Measurements from ENCODE around the gene RHBDD3.
"Not testable (repeated sequence)": the region's sequence is repeated elsewhere in the genome, so short reads cannot be mapped to it uniquely, and the experiment has no call there.

RHBDD3 gene

DNA sequence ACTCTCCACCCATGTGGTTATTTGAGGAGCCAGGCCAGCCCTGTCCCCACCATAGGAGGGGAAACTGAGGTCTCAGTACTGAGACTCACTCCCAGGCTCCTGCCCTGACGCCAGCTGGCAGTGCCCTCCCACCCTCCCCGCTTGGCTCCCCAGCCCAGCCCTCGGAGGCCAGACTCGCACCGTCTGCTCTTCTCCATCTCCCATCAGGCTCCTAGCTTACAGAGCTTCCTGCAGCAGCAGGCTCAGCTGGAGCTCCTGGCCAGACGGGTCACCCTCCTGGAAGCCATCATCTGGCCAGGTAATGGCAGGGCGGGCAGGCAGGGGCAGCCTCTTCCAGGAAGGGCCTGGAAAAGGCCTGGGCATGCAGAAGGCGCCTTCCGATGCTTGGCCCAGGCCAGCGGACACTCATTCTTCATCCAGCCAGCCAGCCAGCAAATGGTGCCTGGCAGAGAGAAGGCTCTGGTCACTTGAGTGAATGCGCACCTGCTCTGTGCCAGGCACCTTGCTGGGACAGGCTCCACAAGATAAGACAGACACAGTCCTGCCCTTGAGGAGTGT is 12.6 kb downstream of the RHBDD3 start:
- DNase-seq (ENCODE audit: low read depth): no peak
- no peak overlapping the region for H3K4me3 ChIP-seq (ENCODE audit: low read depth, low read length)

DNA sequence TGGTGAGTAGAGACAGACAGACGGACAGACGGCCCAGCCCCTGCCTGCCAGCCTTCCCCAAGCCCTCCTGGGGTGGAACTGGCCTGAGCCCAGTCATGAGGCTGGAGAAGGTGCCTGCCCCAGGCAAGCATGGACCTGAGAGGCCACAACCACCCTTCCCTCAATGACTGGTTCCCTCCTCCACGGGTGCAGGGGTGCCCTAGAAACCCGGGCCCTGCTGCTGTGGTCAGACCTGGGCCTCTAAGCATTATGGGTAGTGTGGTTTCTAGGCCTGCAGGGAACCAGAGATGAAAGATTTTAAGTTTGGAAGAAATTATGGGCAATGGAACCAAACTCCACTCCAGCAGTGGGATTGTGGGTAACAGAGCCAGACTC is 13.5 kb downstream of the RHBDD3 start:
- H3K4me3 ChIP-seq (ENCODE audit: low read depth, low read length): no peak overlapping the region
- DNase-seq (ENCODE audit: low read depth): no peak

DNA sequence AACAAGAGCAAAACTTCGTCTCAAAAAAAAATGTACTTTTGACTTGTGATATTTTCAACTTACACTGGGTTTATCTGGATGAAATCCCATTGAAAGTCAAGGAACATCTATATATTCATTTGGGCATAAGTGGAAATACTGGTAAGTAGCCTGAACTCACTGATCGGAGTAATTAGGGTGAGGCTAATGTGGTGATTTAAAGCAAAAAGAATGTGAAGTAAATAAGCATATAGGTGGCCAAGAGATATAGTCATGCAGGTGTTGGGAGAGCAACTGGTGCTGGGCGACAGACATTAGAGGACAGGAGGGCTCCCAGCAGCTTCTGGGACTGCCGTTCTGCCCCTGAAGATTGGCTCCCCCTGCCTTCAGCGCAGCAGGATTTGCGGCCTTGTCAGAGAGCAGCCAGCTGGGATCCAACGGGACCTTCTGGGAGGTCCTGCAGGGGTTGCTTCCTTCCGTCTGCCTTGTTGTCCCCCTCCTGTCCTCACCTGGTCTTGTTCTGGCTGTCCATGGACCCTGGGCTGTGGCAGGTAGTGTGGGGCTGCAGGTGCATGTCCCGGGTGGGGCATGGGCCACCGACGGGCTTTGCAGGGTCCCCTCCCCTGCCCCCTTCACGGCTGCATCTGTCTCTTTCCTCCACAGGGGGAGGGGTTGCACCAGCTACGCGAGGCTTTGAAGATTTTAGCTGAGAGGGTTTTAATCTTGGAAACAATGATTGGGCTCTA is 14.1 kb downstream of the RHBDD3 start:
- H3K4me3 ChIP-seq (ENCODE audit: low read depth, low read length): no peak overlapping the region
- no peak for DNase-seq (ENCODE audit: low read depth)

DNA sequence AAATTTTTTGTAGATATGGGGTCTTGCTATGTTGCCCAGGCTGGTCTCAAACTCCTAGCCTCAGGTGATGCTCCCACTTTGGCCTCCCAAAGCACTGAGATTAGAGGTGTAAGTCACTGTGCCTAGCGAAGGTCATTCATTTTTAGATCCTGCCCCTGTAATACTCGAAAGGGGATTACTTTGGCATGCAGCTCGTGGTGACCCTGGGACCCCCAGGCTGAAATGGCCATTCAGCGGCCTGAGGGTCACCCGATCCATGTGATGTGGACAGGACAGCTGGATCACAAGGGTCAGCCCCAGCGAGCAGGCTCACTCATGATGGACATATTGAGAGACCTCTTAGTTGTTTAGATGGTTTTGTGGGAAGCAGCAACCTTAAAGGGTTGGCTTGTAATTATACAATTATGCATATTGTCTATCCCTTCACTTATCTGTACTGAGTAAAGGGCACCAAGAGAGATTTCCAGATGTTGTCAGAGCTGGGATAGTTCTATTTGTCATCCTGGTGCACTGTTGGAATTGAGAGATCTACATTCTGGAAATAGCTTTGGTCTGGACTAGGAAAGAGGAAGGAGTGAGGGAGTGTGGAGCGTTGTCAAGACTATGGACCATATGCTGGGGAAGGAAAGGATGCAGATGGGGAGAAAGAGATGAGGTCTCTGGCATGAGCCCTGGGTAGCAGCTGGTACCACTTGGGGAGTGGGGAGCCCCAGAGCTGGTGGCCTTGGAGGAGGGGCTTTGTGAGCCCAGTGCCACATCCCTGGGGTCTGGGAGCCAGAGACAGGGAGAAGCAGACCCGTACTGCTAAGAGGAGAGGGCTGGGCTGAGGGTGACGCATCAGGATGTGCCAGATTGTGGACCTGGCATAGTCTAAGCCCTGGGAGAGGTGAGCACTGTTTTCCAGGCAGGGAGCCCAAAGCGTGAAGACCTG is 15.5 kb downstream of the RHBDD3 start:
- no peak for DNase-seq (ENCODE audit: low read depth)
- H3K4me3 ChIP-seq (ENCODE audit: low read depth, low read length): no peak overlapping the region

DNA sequence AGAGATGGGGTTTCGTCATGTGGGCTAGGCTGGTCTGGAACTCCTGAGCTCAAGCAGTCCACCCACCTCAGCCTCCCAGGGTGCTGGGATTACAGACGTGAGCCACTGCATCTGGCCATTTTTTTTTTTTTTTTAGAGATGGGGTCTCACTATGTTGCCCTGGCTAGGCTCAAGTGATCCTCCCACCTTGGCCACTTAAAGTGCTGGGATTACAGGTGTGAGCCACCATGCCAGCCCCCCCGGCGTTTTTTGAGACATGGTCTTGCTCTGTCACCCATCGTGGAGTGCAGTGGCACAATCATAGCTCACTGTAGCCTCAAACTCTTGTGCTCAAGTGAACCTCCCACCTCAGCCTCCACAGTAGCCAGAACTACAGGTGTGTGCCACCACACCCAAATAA is 16.5 kb downstream of the RHBDD3 start:
- DNase-seq (ENCODE audit: low read depth): no peak
- H3K4me3 ChIP-seq (ENCODE audit: low read depth, low read length): no peak overlapping the region

DNA sequence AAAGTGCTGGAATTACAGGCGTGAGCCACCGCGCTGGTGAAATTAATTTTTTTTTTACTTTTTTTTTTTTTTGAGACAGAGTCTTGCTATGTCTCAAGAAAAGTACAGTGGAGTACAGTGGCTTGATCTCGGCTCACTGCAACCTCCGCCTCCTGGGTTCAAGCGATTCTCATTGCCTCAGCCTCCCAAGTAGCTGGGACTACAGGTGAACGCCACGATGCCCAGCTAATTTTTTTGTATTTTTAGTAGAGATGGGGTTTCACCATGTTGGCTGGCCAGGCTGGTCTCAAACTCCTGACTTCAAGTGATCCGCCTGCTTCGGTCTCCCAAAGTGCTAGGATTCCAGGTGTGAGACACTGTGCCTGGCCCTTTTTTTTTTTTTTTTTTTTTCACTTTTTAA is 19.9 kb downstream of the RHBDD3 start:
- DNase-seq (ENCODE audit: low read depth); H3K4me3 ChIP-seq (ENCODE audit: low read depth, low read length): not testable (repeated sequence)

DNA sequence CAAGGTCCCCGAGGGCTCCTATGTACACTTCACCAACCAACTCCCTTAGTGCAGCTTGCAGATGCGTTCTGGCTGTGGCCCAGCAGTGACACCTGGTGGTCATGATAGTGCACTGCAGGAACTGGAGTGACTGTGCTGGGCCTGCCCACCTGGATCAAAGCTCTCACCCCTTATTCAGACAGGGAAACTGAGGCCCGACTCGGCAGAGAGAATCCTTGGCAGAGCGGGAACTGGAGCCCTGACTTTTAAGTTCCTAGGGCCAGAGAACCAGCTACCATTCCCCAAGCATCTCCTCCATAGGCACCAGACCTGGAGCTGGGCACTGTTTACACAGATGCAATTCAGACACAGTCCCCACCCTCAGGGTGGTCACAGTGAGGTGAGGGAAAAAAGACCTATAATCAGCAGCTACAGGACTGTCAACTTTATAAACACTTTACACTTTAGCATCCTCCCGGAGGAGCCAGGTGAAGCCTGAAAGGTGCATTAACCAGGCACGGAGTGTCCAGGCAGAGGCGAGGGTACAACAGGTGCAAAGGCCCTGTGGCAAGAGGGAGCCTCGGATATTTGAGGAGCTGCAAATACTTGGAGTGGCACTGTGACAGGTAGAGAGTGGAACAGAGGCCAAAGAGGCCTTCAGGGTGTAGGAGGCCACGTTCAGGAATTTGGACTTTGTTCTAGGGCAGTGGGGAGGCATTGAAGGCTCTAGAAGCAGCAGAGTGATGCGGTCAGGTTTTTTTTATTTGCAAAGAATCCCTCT is 22.0 kb downstream of the RHBDD3 start:
- no peak overlapping the region for H3K4me3 ChIP-seq (ENCODE audit: low read depth, low read length)
- no peak for DNase-seq (ENCODE audit: low read depth)

DNA sequence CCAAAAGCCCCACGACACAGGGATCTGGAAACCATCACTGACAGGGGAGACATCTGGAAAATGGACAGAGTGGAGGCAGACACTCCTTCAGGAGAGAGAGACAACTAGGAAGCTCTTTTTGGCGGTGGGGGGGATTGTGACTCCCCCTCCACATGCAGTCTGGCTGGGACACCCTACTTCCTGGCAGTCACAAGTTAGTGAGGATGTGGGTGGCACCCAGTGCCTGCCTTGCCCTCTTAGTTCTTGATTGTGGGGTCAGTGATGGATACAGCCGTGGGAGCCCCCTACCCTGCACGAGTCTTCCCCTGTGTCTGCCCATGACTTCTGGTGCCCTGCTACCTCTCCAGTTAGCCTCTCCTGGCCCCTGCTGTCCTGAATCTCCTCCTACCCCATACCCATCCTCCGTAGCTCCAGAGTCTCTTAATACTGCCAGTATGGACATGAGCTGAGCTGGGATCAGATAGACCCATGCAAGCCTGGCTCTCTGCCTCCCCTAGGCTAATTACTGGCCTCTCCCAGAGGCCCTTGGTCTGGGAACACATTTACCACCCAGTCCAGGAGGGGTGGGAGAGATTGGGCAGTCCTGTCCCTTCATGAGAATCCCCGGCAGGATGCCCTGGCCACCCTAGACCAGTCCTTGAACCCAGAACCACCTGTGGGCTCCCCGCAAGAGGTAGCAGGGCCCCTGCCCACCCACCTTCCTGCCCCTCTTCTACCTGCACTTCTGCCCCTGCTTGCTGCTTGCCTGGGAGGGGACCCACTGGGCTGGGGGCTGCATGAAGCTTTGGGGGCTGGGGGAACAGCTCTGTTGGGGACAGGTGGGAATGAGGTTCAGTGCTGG is 22.8 kb downstream of the RHBDD3 start:
- DNase-seq (ENCODE audit: low read depth): no peak
- no peak overlapping the region for H3K4me3 ChIP-seq (ENCODE audit: low read depth, low read length)

DNA sequence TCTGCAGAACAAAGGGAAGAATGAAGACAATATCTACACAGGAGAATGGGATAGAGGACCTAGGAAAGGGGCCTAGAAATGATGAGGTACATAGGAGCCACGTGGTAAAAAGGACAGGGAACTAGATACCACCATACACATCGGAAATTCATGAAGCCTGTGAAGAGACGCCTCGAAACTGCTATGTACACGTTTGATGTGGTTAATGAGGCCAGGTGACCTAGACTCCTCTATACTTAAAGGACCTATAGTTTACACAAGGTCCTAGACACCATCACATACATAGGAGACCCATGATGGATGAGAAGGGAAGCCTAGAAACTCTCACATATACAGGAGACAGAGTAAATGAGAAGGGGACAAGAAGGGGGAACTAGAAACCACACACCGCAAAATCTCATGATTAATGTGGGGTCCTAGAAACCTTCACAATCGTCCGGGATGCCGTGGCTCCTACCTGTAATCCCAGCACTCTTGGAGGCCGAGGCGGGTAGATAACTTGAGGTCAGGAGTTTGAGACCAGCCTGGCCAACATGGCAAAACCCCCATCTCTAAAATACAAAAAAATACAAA is 23.8 kb downstream of the RHBDD3 start:
- no peak for DNase-seq (ENCODE audit: low read depth)
- no peak overlapping the region for H3K4me3 ChIP-seq (ENCODE audit: low read depth, low read length)

DNA sequence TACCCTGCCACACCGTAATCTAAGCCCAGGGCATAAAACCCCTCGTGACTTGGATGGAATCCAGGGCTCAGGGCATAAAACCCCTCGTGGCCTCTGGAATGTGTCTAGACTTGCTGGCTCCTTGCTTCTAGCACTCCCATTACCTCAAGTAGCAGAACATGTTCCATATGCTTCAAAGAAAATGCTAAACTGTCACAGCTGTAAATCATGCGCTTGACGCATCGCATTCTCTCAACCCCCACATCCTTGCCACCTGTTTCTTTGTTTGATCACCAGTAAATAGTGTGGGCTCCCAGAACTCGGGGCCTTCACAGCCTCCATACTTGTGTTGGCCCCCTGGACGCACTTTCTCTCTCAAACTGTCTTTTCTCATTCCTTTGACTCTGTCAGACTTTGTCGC is 27.3 kb downstream of the RHBDD3 start:
- H3K4me3 ChIP-seq (ENCODE audit: low read depth, low read length); DNase-seq (ENCODE audit: low read depth): not testable (repeated sequence)

DNA sequence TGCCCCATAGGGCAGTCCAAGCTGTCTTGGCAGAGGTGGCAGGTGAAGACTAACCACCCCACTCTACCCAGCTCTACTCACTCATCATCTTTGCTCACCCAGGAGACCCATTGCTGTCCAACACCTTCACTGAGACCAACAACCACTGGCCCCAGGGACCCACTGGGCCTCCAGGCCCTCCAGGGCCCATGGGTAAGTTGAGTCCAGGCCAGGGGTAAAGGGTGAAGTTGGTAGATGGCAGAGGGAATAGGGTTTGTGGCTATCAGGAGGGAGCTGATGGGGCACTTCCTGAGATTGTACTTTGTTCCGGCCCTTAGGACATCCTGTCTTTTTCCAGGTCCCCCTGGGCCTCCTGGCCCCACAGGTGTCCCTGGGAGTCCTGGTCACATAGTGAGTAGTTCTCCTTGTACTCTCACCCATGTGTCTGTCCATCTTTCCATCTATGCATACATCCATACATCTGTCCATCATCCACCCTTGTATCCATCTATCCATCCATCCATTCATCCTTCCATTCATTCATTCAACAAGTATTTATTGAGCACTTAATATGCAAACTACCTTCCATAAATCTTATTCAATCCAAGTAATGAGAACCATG is 34.4 kb downstream of the RHBDD3 start:
- no peak overlapping the region for H3K4me3 ChIP-seq (ENCODE audit: low read depth, low read length)
- no peak for DNase-seq (ENCODE audit: low read depth)

DNA sequence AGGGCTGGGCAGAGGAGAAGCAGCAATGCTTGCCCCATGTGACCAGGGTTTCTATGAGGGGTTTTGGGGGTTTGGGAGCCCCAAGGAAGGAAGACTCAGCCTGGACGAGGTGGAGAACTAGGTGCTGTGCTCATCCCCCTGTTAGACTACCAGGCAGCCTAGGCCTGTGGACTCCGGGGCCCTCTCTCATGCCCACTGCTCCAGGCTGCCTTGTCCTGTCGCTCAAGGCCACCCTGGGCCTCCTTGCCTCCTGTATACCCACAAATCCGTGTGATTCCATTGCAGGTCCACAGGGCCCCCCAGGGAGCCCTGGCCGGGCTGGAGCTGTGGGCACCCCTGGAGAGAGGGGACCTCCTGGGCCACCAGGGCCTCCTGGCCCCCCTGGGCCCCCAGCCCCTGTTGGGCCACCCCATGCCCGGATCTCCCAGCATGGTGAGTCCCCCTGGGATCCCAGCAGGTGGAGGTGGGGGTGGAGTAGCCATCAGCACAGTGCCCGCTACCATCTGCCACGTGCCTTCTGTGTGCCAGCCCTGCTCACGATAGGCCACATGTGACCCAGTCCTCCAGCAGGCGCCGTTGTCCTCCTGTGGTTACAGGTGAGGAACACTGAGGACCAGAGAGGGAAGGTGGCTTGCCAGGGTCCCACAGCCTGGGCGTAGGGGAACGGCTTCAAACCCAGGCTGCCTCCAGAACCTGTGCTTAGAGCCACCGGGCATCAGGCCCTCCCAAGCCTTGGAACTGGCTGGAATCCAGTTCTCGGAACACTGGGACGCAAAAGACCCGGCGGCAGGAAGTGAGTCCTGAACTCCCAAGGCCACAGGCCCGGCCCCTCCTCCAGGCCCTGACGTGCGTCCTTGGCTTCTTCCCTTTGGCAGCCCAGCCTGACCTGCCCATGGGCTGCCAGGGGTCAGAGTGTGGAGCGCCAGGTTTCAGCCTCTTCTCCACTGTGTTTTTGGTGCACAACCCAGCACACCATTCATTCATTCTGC is 35.5 kb downstream of the RHBDD3 start:
- no peak for DNase-seq (ENCODE audit: low read depth)
- no peak overlapping the region for H3K4me3 ChIP-seq (ENCODE audit: low read depth, low read length)

DNA sequence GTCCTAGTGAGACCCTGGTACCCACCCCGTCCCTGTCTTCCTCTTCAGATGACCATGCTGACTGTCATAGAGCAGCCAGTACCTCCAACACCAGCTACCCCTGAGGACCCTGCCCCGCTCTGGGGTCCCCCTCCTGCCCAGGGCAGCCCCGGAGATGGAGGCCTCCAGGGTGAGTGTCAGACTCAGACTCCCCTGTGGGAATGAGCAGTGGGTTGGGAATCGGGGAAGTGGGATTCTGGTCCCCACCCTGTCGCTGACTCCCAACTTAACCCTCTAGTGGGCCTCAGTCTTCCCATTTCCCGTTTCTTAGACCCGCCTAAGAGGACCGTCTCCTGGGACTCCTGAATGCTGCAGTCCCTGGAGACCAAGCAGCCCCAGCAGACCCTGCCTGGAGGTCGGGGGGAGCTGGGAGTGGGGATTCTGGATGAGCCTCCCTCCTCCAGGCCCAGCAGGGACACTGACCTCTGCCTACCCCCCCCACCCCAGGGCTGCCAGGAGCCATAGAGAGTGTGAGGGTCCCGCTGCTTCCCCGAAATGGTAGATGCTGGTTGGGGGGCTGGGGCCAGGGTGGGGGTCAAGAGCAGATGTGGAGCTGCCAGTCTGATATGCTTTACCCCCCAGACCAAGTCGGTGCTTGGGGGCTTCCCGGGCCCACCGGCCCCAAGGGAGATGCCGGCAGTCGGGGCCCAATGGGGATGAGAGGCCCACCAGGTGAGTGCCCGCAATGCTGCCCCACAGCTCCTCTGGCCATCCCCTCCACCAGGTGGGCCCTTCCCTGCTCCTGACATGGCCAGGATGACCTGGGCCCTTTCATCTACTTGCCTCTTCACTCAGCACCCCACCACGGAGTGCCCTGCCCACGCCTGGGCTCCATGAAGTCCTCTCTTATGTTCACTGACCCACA is 36.6 kb downstream of the RHBDD3 start:
- DNase-seq (ENCODE audit: low read depth): no peak
- no peak overlapping the region for H3K4me3 ChIP-seq (ENCODE audit: low read depth, low read length)

DNA sequence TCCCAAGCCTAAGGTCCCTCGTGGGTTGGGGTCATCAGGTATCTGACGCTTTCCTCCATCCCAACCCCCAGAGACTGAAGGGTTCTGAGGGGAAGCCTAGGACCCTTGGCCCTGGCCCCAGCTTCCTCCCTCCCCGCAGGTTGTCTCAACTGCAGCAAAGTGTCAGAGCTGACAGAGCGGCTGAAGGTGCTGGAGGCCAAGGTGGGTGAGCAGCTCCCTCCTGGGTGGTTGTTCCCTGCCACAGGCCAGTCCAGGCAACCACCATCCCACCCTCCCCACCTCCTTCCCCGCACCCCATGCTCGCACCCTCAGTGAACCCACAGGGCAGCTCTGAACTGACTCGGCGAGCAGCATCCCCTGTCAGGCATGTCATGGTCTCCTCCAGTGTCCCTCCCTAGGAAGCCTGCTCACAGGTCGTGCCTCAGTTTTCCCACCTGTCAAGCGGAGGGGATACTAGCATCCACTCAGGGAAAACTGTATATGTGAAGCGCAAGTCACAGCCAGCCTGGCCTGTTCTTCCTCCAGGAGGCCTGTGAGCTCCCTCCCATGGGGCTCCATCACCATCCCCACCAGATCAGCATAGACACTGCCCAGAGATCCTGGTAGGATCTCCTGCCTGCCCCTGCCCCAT is 41.3 kb downstream of the RHBDD3 start:
- DNase-seq (ENCODE audit: low read depth): no peak
- H3K4me3 ChIP-seq (ENCODE audit: low read depth, low read length): no peak overlapping the region

DNA sequence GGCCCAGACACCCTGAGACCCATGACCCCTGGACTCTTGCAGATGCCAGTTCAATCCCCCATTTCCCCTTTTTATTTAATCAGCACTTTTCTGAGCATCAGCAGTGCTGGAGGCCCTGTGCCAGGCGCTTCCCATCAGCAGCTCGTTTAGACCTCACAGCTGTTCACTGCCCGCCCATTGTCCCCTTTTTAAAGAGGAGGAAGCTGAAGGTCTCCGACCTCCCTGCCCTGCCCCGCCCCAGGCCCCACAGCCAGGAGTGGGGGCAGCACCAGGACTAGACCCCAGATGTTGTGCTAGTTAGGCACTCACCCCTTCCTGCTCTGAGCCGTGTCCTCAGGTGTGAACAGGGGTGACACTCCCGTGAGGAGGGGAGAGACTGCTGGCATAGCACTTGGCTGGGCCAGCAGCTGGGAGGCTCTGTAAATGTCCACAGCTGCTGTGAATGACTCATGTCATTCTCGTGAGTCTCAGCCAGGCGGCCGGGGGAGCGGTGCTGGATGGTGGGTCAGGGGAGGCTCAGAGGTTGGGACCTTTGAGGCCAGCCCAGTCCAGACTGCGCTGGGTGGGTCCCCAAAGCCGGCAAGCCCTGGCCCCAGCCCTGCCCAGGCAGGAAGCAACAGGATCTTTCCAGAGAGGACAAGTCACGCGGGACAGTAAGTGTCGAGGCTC is 42.2 kb downstream of the RHBDD3 start:
- no peak for DNase-seq (ENCODE audit: low read depth)
- no peak overlapping the region for H3K4me3 ChIP-seq (ENCODE audit: low read depth, low read length)

Measured in skeletal muscle cell (primary cell).